SK-N-SH (cell line): ENCODE data around the gene GREM2. TPM values are rescaled to one million over a fixed set of nuclear protein-coding genes. Genes with fewer than 3 reads are reported as not detected.

Experiments used
- CTCF ChIA-PET: fragments of 300-600, 350-600 bp; formaldehyde crosslinking; extraction: SDS; loops from one replicate; lab custom pipeline; 2021; lab: Yijun Ruan, JAX
- POLR2A ChIA-PET: fragments of 350-600 bp; sonication (Branson Sonifier 250); formaldehyde crosslinking; extraction: SDS; loops from one replicate; lab custom pipeline; 2020; ENCODE audit warnings: antibody characterized with exemption, inconsistent platforms; lab: Yijun Ruan, JAX
- DNase-seq: peaks from one replicate; pipeline ENCODE4 v3.0.0; 2012
- H2AFZ ChIP-seq: fragments of 200-600 bp; sonication (generic); 2 replicates; pipeline ENCODE4 v1.8.1; 2016; ENCODE audit warnings: antibody characterized with exemption, mild to moderate bottlenecking, low read depth
- H3F3A ChIP-seq: fragments of 200-600 bp; sonication (generic); replicated peaks from 2 replicates; pipeline ENCODE3; 2016; ENCODE audit warnings: antibody characterized with exemption, mild to moderate bottlenecking; ENCODE audit not compliant: insufficient read depth
- H3K27ac ChIP-seq, 2 experiments: fragments of 200-500 bp in 1 of 2; fragments of 200-600 bp in 1 of 2; sonication (Bioruptor generic) in 1 of 2; sonication (generic), shearing (Covaris generic) in 1 of 2; 2 replicates each; pipeline versions ENCODE4 v1.5.1 to v1.6.1; 2014 to 2016; ENCODE audit warnings: low read depth in 2 of 2, inconsistent platforms in 1 of 2, low read length in 1 of 2, mild to moderate bottlenecking in 1 of 2, mixed read lengths in 1 of 2
- H3K27me3 ChIP-seq: fragments of 200-600 bp; sonication (generic), shearing (Covaris generic); 2 replicates; pipeline ENCODE4 v1.6.1; 2016; ENCODE audit warnings: mixed run types; ENCODE audit not compliant: insufficient read depth
- H3K36me3 ChIP-seq, 2 experiments: fragments of 200-500 bp in 1 of 2; fragments of 200-600 bp in 1 of 2; sonication (Bioruptor generic) in 1 of 2; sonication (generic) in 1 of 2; replicated peaks in 1 of 2; 2 replicates each; pipeline versions ENCODE3 to v1.5.1; 2014 to 2016; ENCODE audit warnings: low read length in 1 of 2, mild to moderate bottlenecking in 1 of 2; ENCODE audit not compliant: insufficient read depth in 2 of 2, control insufficient read depth in 1 of 2
- H3K4me1 ChIP-seq, 2 experiments: fragments of 200-500 bp in 1 of 2; fragments of 200-600 bp in 1 of 2; sonication (Bioruptor generic) in 1 of 2; sonication (generic), shearing (Covaris generic) in 1 of 2; 2 replicates each; pipeline versions ENCODE4 v1.5.1 to v1.6.1; 2014 to 2016; ENCODE audit warnings: low read depth in 1 of 2, low read length in 1 of 2, mixed run types in 1 of 2; ENCODE audit not compliant: insufficient read depth in 2 of 2, control insufficient read depth in 1 of 2
- H3K4me2 ChIP-seq: fragments of 200-600 bp; sonication (generic), shearing (Covaris generic); 2 replicates; pipeline ENCODE4 v1.6.1; 2017; ENCODE audit warnings: mixed run types
- H3K4me3 ChIP-seq, 2 experiments: fragments of 200-500 bp in 1 of 2; fragments of 200-600 bp in 1 of 2; sonication (Bioruptor generic) in 1 of 2; sonication (generic), shearing (Covaris generic) in 1 of 2; 2 replicates each; pipeline versions ENCODE4 v1.5.1 to v1.8.1; 2014 to 2016; ENCODE audit warnings: low read depth in 2 of 2, inconsistent platforms in 1 of 2, low read length in 1 of 2, mild to moderate bottlenecking in 1 of 2, mixed read lengths in 1 of 2, moderate library complexity in 1 of 2
- H3K79me2 ChIP-seq: fragments of 200-600 bp; sonication (generic); 2 replicates; pipeline ENCODE4 v1.8.1; 2017; ENCODE audit warnings: mild to moderate bottlenecking; ENCODE audit not compliant: insufficient read depth
- H3K9ac ChIP-seq: fragments of 200-600 bp; sonication (generic); 2 replicates; pipeline ENCODE4 v1.6.1; 2017; ENCODE audit warnings: mixed run types
- H3K9me2 ChIP-seq: fragments of 200-600 bp; sonication (generic); 2 replicates; pipeline ENCODE4 v1.6.1; 2017; ENCODE audit warnings: mixed run types
- H3K9me3 ChIP-seq: fragments of 200-600 bp; sonication (generic); 2 replicates; pipeline ENCODE4 v1.6.1; 2017; ENCODE audit warnings: mixed run types, mild to moderate bottlenecking, moderate library complexity
- H4K20me1 ChIP-seq: fragments of 200-600 bp; sonication (generic); 2 replicates; pipeline ENCODE4 v1.6.1; 2017; ENCODE audit warnings: mild to moderate bottlenecking, mixed run types; ENCODE audit not compliant: insufficient read depth
- CTCF ChIP-seq: fragments of 200-600 bp; sonication (generic); IDR thresholded peaks from 2 replicates; pipeline ENCODE4 v1.6.1; 2017; ENCODE audit warnings: antibody characterized with exemption, mild to moderate bottlenecking, moderate library complexity
- ELF1 ChIP-seq: IDR thresholded peaks from 2 replicates; pipeline ENCODE4 v1.4.0; 2012
- EP300 ChIP-seq, 2 experiments: IDR thresholded peaks; 2 replicates each; pipeline versions ENCODE4 v1.4.0 to v1.6.1; 2012; ENCODE audit warnings: borderline replicate concordance in 1 of 2, low read depth in 1 of 2, low read length in 1 of 2
- MAX ChIP-seq: IDR thresholded peaks from 2 replicates; pipeline ENCODE4 v1.4.0; 2012; ENCODE audit warnings: low read depth
- NFIC ChIP-seq: IDR thresholded peaks from 2 replicates; pipeline ENCODE4 v1.4.0; 2012; ENCODE audit warnings: borderline replicate concordance
- PBX3 ChIP-seq: IDR thresholded peaks from 2 replicates; pipeline ENCODE4; 2012
- RAD21 ChIP-seq: IDR thresholded peaks from 2 replicates; pipeline ENCODE4 v1.6.1; 2012; ENCODE audit warnings: mild to moderate bottlenecking, low read length
- RCOR1 ChIP-seq: fragments of 150-350 bp; IDR thresholded peaks from 2 replicates; pipeline ENCODE4 v1.6.1; 2017; ENCODE audit warnings: antibody characterized with exemption, low read length
- REST ChIP-seq: IDR thresholded peaks from 2 replicates; pipeline ENCODE4 v1.6.1; 2012; ENCODE audit warnings: mild to moderate bottlenecking, low read depth, low read length, moderate library complexity
- RXRA ChIP-seq: IDR thresholded peaks from 2 replicates; pipeline ENCODE4 v1.4.0; 2012; ENCODE audit warnings: low read depth, mild to moderate bottlenecking, borderline replicate concordance
- SMC3 ChIP-seq: IDR thresholded peaks from 2 replicates; pipeline ENCODE4 v1.6.1; 2012; ENCODE audit warnings: low read depth, low read length, improper control_type of control experiment
- TCF12 ChIP-seq: IDR thresholded peaks from 2 replicates; pipeline ENCODE4 v1.4.0; 2012
- TEAD4 ChIP-seq: IDR thresholded peaks from 2 replicates; pipeline ENCODE4 v1.4.0; 2012; ENCODE audit warnings: mild to moderate bottlenecking, borderline replicate concordance; ENCODE audit not compliant: insufficient read depth
- USF1 ChIP-seq: IDR thresholded peaks from 2 replicates; pipeline ENCODE4 v1.4.0; 2012; ENCODE audit warnings: low read depth, borderline replicate concordance
- USF2 ChIP-seq: fragments of 150-350 bp; IDR thresholded peaks from 2 replicates; pipeline ENCODE4 v1.6.1; 2017; ENCODE audit warnings: antibody characterized with exemption, low read length, low read depth, borderline replicate concordance
- WGBS: methylation state at CpG from one replicate; pipeline ENCODE4 v1.1.6; 2017; ENCODE audit warnings: low lambda C conversion rate; 5-methylcytosine and 5-hydroxymethylcytosine counted together
- polyA plus RNA-seq, 3 experiments: library from polyadenylated mRNA; depleted of rRNA; stranded (reverse); fragments of >200 nt; gene quantifications; 2 replicates each; pipeline ENCODE4 v1.2.3, GENCODE V29; 2012

Gene GREM2
- polyA plus RNA-seq, 1 of the 3 experiments (the other 2 are of a cell fraction) = 0.94 TPM

GRCh38 chr1:240526312-240526711, 85.6 kb downstream of the GREM2 start:
- Histone ChIP-seq H3K4me3 (no peak overlapping the region), H3K9ac (no peak overlapping the region), H3K4me1 (peaks cover 0 to 12% of the 10 kb centered on the region in 2 experiments; a peak in 2 of 4 replicates), H3K9me2 (no peaks in the 10 kb centered on the region), H3K36me3 (no peaks in the 10 kb centered on the region), H3F3A (no peaks in the 10 kb centered on the region), H3K27me3 (no peaks in the 10 kb centered on the region), H4K20me1 (no peaks in the 10 kb centered on the region), H3K79me2 (no peaks in the 10 kb centered on the region), H2AFZ (no peak overlapping the region), H3K4me2 (no peak overlapping the region), H3K9me3 (no peaks in the 10 kb centered on the region), H3K27ac (no peak overlapping the region)
- no peak for DNase-seq
- ChIA-PET CTCF (no interaction called here), POLR2A (interaction anchor here (0.7 kb wide), 1 partner anchor 8 kb away, joined by 3 read pairs; no protein-coding TSS in a partner anchor)
- 92% methylated on average over 7 of the region's 7 CpGs for WGBS
- no peak for TF ChIP-seq NFIC
- TF ChIP-seq TEAD4 = no peak
- no peak for TF ChIP-seq MAX
- no peak for TF ChIP-seq CTCF
- TF ChIP-seq ELF1 = no peak
- no peak for TF ChIP-seq PBX3
- TF ChIP-seq RAD21 = no peak
- no peak for TF ChIP-seq TCF12
- no peak for TF ChIP-seq SMC3
- TF ChIP-seq USF2 = no peak
- TF ChIP-seq EP300 (IDR thresholded peaks at IDR 0.05; ENCODE audit: borderline replicate concordance in 1 of 2, low read depth in 1 of 2, low read length in 1 of 2) = no peak
- TF ChIP-seq RCOR1 = no peak
- TF ChIP-seq USF1 = no peak
- TF ChIP-seq RXRA = no peak
- no peak for TF ChIP-seq REST
